ENCODE data around the gene TMTC2. TPM values are rescaled to one million over a fixed set of nuclear protein-coding genes. Genes with fewer than 3 reads are reported as not detected.

TMTC2 gene
- total RNA-seq, 2 experiments from 2014 or later: 1.8 to 2.1 TPM

DNA sequence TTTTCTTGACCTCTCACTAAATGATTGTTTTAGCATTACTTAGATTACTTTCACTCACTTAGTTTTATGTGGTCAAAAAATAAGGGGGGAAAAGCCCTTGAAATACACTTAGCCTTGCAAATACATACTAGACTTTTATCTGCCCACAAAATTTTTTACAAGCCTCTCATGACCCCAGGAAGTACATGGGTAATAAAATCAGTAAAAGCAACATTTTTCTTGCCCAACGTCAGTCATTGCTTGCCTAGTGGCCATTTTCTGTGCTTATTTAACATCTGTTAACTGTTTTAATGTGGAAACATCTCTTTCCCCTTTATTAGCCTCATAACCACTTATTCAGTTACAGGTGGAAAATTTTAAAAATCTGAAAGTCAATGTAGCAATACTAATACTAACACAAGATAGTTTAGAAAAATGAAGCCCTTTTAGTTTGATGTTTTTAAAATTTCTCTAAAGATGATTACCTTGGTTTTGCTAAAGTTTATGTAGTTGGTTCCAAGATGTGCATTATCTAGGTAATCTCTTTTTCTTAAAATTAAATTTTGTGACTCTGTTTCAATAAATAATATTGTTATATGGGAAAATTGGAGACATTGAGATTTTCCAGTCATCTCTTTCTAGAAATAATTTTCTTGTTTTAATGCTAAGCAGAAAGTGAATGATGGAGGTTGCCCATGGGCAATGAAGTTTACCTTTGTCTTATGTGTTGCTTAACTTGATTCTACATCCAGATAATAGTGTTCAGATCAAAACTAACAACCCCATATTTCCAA, 175.5 kb downstream of the TMTC2 start:
- peaks cover 3% of the 10 kb centered on the region for H3K36me3 Mint-ChIP-seq (ENCODE audit: low read depth)
- H3K9me3 Mint-ChIP-seq: no peaks in the 10 kb centered on the region
- no peak overlapping the region for H3K27ac ChIP-seq (ENCODE audit: low read depth in 1 of 2, low read length in 2 of 2)
- no peak for DNase-seq
- ChIA-PET CTCF (no interaction called here), POLR2A (no interaction called here)
- peaks cover 0 to 7% of the 10 kb centered on the region in 2 experiments for H3K9me3 ChIP-seq (ENCODE audit: control insufficient read depth in 1 of 2, insufficient read depth in 1 of 2, low read length in 2 of 2)
- H3K27ac Mint-ChIP-seq: no peak overlapping the region
- intact Hi-C loops (cut with DNase I, micrococcal nuclease): no loop called here
- ATAC-seq (ENCODE audit: poor library complexity): no peak
- no peaks in the 10 kb centered on the region for H3K4me1 ChIP-seq (ENCODE audit: insufficient read depth, low read length)
- no peaks in the 10 kb centered on the region for H3K36me3 ChIP-seq (ENCODE audit: insufficient read depth, low read length)
- H3K4me1 Mint-ChIP-seq (ENCODE audit: low read depth): no peaks in the 10 kb centered on the region
- H3K4me3 Mint-ChIP-seq: no peak overlapping the region
- TF ChIP-seq, protein P1, sequence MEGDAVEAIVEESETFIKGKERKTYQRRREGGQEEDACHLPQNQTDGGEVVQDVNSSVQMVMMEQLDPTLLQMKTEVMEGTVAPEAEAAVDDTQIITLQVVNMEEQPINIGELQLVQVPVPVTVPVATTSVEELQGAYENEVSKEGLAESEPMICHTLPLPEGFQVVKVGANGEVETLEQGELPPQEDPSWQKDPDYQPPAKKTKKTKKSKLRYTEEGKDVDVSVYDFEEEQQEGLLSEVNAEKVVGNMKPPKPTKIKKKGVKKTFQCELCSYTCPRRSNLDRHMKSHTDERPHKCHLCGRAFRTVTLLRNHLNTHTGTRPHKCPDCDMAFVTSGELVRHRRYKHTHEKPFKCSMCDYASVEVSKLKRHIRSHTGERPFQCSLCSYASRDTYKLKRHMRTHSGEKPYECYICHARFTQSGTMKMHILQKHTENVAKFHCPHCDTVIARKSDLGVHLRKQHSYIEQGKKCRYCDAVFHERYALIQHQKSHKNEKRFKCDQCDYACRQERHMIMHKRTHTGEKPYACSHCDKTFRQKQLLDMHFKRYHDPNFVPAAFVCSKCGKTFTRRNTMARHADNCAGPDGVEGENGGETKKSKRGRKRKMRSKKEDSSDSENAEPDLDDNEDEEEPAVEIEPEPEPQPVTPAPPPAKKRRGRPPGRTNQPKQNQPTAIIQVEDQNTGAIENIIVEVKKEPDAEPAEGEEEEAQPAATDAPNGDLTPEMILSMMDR (IDR thresholded peaks at IDR 0.05): no peak
- H3K27me3 Mint-ChIP-seq: no peaks in the 10 kb centered on the region
- H3K4me3 ChIP-seq (ENCODE audit: low read length): no peak overlapping the region
- no peaks in the 10 kb centered on the region for H3K27me3 ChIP-seq (ENCODE audit: control insufficient read depth in 1 of 2, insufficient read depth in 2 of 2, low read length in 2 of 2)

DNA sequence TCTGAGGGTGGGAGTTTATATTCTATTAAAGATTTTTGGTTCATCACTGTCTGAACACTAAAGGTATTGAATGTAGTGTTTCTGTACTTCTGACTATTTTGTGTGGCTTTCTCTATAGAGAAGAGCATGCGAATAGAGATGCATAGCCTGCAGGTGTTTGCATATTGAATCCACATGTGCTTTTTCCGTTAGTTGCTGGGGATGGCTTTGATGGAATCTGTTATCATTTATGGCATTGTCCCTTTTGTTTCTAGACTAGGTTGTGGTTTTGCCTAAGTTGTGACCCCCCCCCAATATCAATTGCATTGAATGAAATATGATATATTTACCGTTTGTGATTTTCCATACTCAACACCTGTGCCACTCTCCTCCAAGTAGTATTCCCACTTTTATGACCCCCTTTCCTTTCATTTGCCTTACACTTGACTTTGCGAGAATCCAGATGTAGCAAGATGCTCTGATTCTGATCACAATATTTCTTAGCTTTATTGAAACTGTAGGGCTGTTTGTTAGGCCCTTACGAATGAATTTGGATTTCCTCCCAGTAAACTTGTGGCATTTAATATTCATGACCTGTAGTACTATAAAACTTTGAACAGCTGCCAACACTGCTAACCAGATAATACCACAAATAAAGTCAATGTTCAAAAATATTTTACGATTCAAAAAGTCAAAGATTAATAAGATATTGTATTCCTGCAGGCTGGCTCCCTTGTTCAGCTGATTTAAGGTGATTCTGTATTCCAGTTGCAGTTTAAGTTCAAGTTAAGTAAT, 176.4 kb downstream of the TMTC2 start:
- Mint-ChIP-seq H3K36me3 (ENCODE audit: low read depth) (peaks cover 2% of the 10 kb centered on the region), H3K27me3 (no peaks in the 10 kb centered on the region), H3K27ac (no peak overlapping the region), H3K4me1 (ENCODE audit: low read depth) (no peaks in the 10 kb centered on the region), H3K4me3 (no peak overlapping the region), H3K9me3 (no peaks in the 10 kb centered on the region)
- Histone ChIP-seq H3K27me3 (ENCODE audit: control insufficient read depth in 1 of 2, insufficient read depth in 2 of 2, low read length in 2 of 2) (no peaks in the 10 kb centered on the region), H3K36me3 (ENCODE audit: insufficient read depth, low read length) (no peaks in the 10 kb centered on the region), H3K4me3 (ENCODE audit: low read length) (no peak overlapping the region), H3K4me1 (ENCODE audit: insufficient read depth, low read length) (no peaks in the 10 kb centered on the region), H3K27ac (ENCODE audit: low read depth in 1 of 2, low read length in 2 of 2) (no peak overlapping the region), H3K9me3 (ENCODE audit: control insufficient read depth in 1 of 2, insufficient read depth in 1 of 2, low read length in 2 of 2) (peaks cover 0 to 7% of the 10 kb centered on the region in 2 experiments)
- intact Hi-C loops (cut with DNase I, micrococcal nuclease): no loop called here
- TF ChIP-seq, protein P1 (IDR thresholded peaks at IDR 0.05): no peak
- POLR2A ChIA-PET: no interaction called here
- no peak for ATAC-seq (ENCODE audit: poor library complexity)
- no peak for DNase-seq
- CTCF ChIA-PET: no interaction called here

DNA sequence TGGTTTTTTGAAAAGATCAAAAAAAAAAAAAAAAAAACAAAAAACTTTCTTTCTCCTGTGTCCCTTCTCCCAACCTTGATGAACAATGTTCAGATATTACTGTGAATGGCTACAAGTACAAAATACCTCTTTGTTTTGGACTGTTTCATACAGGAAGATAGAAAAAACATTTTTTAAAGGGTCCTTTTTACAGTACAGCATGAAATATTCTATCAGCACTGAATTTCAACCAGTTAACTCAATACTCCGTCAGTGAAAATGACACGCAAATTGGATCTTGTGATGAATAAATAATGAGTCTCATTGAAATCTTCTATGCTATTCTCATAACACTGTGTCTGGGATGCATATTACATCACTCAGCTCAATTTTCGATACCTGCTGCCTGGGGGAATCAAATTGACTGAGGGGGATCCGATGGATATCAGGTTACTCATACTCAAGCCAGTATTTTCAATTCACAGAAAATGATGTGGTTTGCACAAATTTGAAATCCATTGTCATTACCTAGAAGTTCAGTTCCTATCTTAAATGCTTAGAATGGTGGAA, 179.6 kb downstream of the TMTC2 start:
- peaks cover 0 to 7% of the 10 kb centered on the region in 2 experiments for H3K9me3 ChIP-seq (ENCODE audit: control insufficient read depth in 1 of 2, insufficient read depth in 1 of 2, low read length in 2 of 2)
- Mint-ChIP-seq H3K4me3 (no peak overlapping the region), H3K36me3 (ENCODE audit: low read depth) (no peaks in the 10 kb centered on the region), H3K27me3 (no peaks in the 10 kb centered on the region), H3K9me3 (no peaks in the 10 kb centered on the region), H3K4me1 (ENCODE audit: low read depth) (no peaks in the 10 kb centered on the region), H3K27ac (no peak overlapping the region)
- intact Hi-C loops (cut with DNase I, micrococcal nuclease): no loop called here
- H3K36me3 ChIP-seq (ENCODE audit: insufficient read depth, low read length): no peaks in the 10 kb centered on the region
- H3K4me3 ChIP-seq (ENCODE audit: low read length): no peak overlapping the region
- H3K27ac ChIP-seq (ENCODE audit: low read depth in 1 of 2, low read length in 2 of 2): no peak overlapping the region
- DNase-seq (no peak), ATAC-seq (ENCODE audit: poor library complexity) (no peak)
- H3K4me1 ChIP-seq (ENCODE audit: insufficient read depth, low read length): no peaks in the 10 kb centered on the region
- POLR2A ChIA-PET: no interaction called here
- CTCF ChIA-PET: no interaction called here
- H3K27me3 ChIP-seq (ENCODE audit: control insufficient read depth in 1 of 2, insufficient read depth in 2 of 2, low read length in 2 of 2): no peaks in the 10 kb centered on the region
- TF ChIP-seq, protein P1 (IDR thresholded peaks at IDR 0.05): no peak

Measured in CD4-positive, alpha-beta T cell (primary cell).